ENCODE data around the gene SRSF9. TPM values are rescaled to one million over a fixed set of nuclear protein-coding genes. Genes with fewer than 3 reads are reported as not detected.

Gene SRSF9
- total and polyA plus RNA-seq, 2 of the 13 experiments (the other 11 are each of a cell fraction or from before 2014, with no cell fraction given), result 125 to 144 TPM

- TF ChIP-seq PAF1 (CRISPR knock-in tag; IDR thresholded peaks at IDR 0.05) (no peak), HNRNPUL1 (IDR thresholded peaks at IDR 0.05; ENCODE audit: low read depth, low read length) (no peak), TCF12 (IDR thresholded peaks at IDR 0.05) (no peak), TCF12 (CRISPR knock-in tag; IDR thresholded peaks at IDR 0.05) (no peak), ZNF558 (CRISPR knock-in tag; IDR thresholded peaks at IDR 0.05; ENCODE audit: borderline replicate concordance) (0 out of 2 replicates have a peak, but pooled peaks have one; percentile 55), MATR3 (CRISPR knock-in tag; IDR thresholded peaks at IDR 0.05) (no peak), BRD4 (CRISPR knock-in tag; IDR thresholded peaks at IDR 0.05) (0 out of 2 replicates have a peak, but pooled peaks have one; percentile 26), ATRX (CRISPR knock-in tag; IDR thresholded peaks at IDR 0.05; ENCODE audit: borderline replicate concordance) (no peak), DNMT1 (CRISPR knock-in tag; IDR thresholded peaks at IDR 0.05) (no peak), ZFP36L1 (CRISPR knock-in tag; IDR thresholded peaks at IDR 0.05) (peak; percentile 56; the same call in 1 of the 2 replicates), ZBTB40 (IDR thresholded peaks at IDR 0.05) (peak; percentile 71), ZBTB40 (CRISPR knock-in tag; IDR thresholded peaks at IDR 0.05) (peak; percentile 69; the same call in 1 of the 2 replicates), ZBTB25 (CRISPR knock-in tag; IDR thresholded peaks at IDR 0.05) (peak; percentile 40; the same call in 1 of the 2 replicates), E2F5 (CRISPR knock-in tag; conservative IDR thresholded peaks at IDR 0.05) (no peak), HMG20B (CRISPR knock-in tag; conservative IDR thresholded peaks at IDR 0.05) (no peak), ZNF232 (CRISPR knock-in tag; IDR thresholded peaks at IDR 0.05; ENCODE audit: borderline replicate concordance) (0 out of 2 replicates have a peak, but pooled peaks have one; percentile 35), ZFP1 (CRISPR knock-in tag; IDR thresholded peaks at IDR 0.05) (peak; percentile 70; the same call in 1 of the 2 replicates), NFKBIZ (CRISPR knock-in tag; IDR thresholded peaks at IDR 0.05) (no peak), ZNF607 (CRISPR knock-in tag; IDR thresholded peaks at IDR 0.05; ENCODE audit: borderline replicate concordance) (no peak), MIER2 (CRISPR knock-in tag; IDR thresholded peaks at IDR 0.05) (no peak), FOXP1 (IDR thresholded peaks at IDR 0.05) (no peak), FOXP1 (CRISPR knock-in tag; IDR thresholded peaks at IDR 0.05) (no peak)
These were observed 31.6 kb downstream of the SRSF9 start, which contains the start of gene COX6A1 (continued) for GRCh38 chr12:120437735-120438494.

All from HepG2 (cell line).